HepG2 (cell line): ENCODE results near the gene ARL5C. TPM values are rescaled to one million over a fixed set of nuclear protein-coding genes. Genes with fewer than 3 reads are reported as not detected.

Experiments used
- CBFB ChIP-seq: sonication (generic); formaldehyde crosslinking; IDR thresholded peaks from 2 replicates; pipeline ENCODE4 v1.4.0; 2020; ENCODE audit warnings: missing genetic modification reagents
- ELK4 ChIP-seq: sonication (generic); formaldehyde crosslinking; IDR thresholded peaks from 2 replicates; pipeline ENCODE4 v1.9.0; 2021; ENCODE audit warnings: missing genetic modification reagents, borderline replicate concordance
- GMEB2 ChIP-seq: IDR thresholded peaks from 2 replicates; pipeline ENCODE4 v1.6.1; 2016; ENCODE audit warnings: missing biosample characterization, missing genetic modification reagents, low read depth
- IKZF5 ChIP-seq: IDR thresholded peaks from 2 replicates; pipeline ENCODE4 v1.6.1; 2018; ENCODE audit warnings: missing genetic modification reagents, mild to moderate bottlenecking, missing compliant biosample characterization
- MBD4 ChIP-seq: IDR thresholded peaks from 2 replicates; pipeline ENCODE4 v1.6.1; 2012; ENCODE audit warnings: low read length, inconsistent platforms, borderline replicate concordance
- MED13 ChIP-seq: sonication (generic); formaldehyde crosslinking; IDR thresholded peaks from 2 replicates; pipeline ENCODE4 v1.5.0; 2020; ENCODE audit warnings: missing genetic modification reagents
- MTF2 ChIP-seq: sonication (generic); formaldehyde crosslinking; IDR thresholded peaks from 2 replicates; pipeline ENCODE4 v1.5.0; 2020; ENCODE audit warnings: missing genetic modification reagents, borderline replicate concordance
- MYC ChIP-seq: sonication (generic); formaldehyde crosslinking; IDR thresholded peaks from 2 replicates; pipeline ENCODE4 v1.9.0; 2021; ENCODE audit warnings: missing genetic modification reagents, borderline replicate concordance
- MZF1 ChIP-seq: sonication (generic); formaldehyde crosslinking; IDR thresholded peaks from 2 replicates; pipeline ENCODE4 v1.8.1; 2023; ENCODE audit warnings: mild to moderate bottlenecking, missing genetic modification reagents, borderline replicate concordance
- NFYB ChIP-seq: sonication (generic); formaldehyde crosslinking; IDR thresholded peaks from 2 replicates; pipeline ENCODE4 v1.4.0; 2020; ENCODE audit warnings: missing genetic modification reagents
- NR0B2 ChIP-seq: sonication (generic); formaldehyde crosslinking; IDR thresholded peaks from 2 replicates; pipeline ENCODE4 v1.4.0; 2020; ENCODE audit warnings: mild to moderate bottlenecking, missing genetic modification reagents
- NR2F6 ChIP-seq, 2 experiments: IDR thresholded peaks; 2 replicates each; pipeline ENCODE4 v1.6.1; 2016; ENCODE audit warnings: antibody characterized with exemption in 1 of 2, mild to moderate bottlenecking in 1 of 2
- POLR2A ChIP-seq, 2 experiments: IDR thresholded peaks; 2 replicates each; pipeline ENCODE4 v1.6.1; 2011; ENCODE audit warnings: low read depth in 2 of 2, low read length in 2 of 2, mild to moderate bottlenecking in 1 of 2, moderate library complexity in 1 of 2; ENCODE audit not compliant: insufficient read depth in 1 of 2
- RAD51 ChIP-seq: fragments of 450-650 bp; IDR thresholded peaks from 2 replicates; pipeline ENCODE4 v1.6.1; 2016; ENCODE audit warnings: borderline replicate concordance
- REL ChIP-seq: sonication (generic); formaldehyde crosslinking; conservative IDR thresholded peaks from 2 replicates; pipeline ENCODE4 v1.8.0; 2022; ENCODE audit warnings: mild to moderate bottlenecking, missing genetic modification reagents, moderate library complexity
- SYNCRIP ChIP-seq: fragments of 200-400 bp; formaldehyde crosslinking; IDR thresholded peaks from 2 replicates; pipeline ENCODE4 v1.6.1; 2018; ENCODE audit warnings: mild to moderate bottlenecking, low read depth, low read length; ENCODE audit not compliant: insufficient read depth
- THRA ChIP-seq: sonication (generic); formaldehyde crosslinking; IDR thresholded peaks from 2 replicates; pipeline ENCODE4 v1.4.0; 2020; ENCODE audit warnings: missing genetic modification reagents, borderline replicate concordance
- TSC22D2 ChIP-seq: sonication (generic); formaldehyde crosslinking; IDR thresholded peaks from 2 replicates; pipeline ENCODE4 v1.5.1; 2020; ENCODE audit warnings: missing genetic modification reagents, mild to moderate bottlenecking, borderline replicate concordance
- ZBTB44 ChIP-seq: sonication (generic); formaldehyde crosslinking; IDR thresholded peaks from 2 replicates; pipeline ENCODE4 v1.4.0; 2020; ENCODE audit warnings: missing genetic modification reagents
- ZC3H13 ChIP-seq: sonication (generic); formaldehyde crosslinking; IDR thresholded peaks from 2 replicates; pipeline ENCODE4 v1.8.1; 2023; ENCODE audit warnings: mild to moderate bottlenecking, missing genetic modification reagents, moderate library complexity
- ZNF550 ChIP-seq: sonication (generic); formaldehyde crosslinking; IDR thresholded peaks from 2 replicates; pipeline ENCODE4 v1.4.0; 2020; ENCODE audit warnings: mild to moderate bottlenecking, missing genetic modification reagents, borderline replicate concordance
- ZNF598 ChIP-seq: sonication (generic); formaldehyde crosslinking; IDR thresholded peaks from 2 replicates; pipeline ENCODE4 v1.5.1; 2020; ENCODE audit warnings: mild to moderate bottlenecking, missing genetic modification reagents, borderline replicate concordance
- ZNF724P ChIP-seq: sonication (generic); formaldehyde crosslinking; IDR thresholded peaks from 2 replicates; pipeline ENCODE4 v1.8.0; 2022; ENCODE audit warnings: missing genetic modification reagents, borderline replicate concordance
- ZSCAN25 ChIP-seq: sonication (generic); formaldehyde crosslinking; IDR thresholded peaks from 2 replicates; pipeline ENCODE4 v1.8.0; 2022; ENCODE audit warnings: mild to moderate bottlenecking, missing genetic modification reagents
- polyA plus RNA-seq, 8 experiments: library from polyadenylated mRNA; depleted of rRNA in 3 of 8; stranded (reverse) in 7 of 8; unstranded in 1 of 8; fragments of >200 nt; fragmentation: Illumina TruSeq in 4 of 8; extraction: Trizol in 4 of 8; gene quantifications; 2 replicates each; pipeline versions ENCODE4 v1.2.1 to v1.2.3, GENCODE V29; 2011 to 2016; ENCODE audit warnings: low read depth in 4 of 8, missing spikeins in 1 of 8, mixed read lengths in 1 of 8; ENCODE audit not compliant: insufficient read depth in 1 of 8
- total RNA-seq, 5 experiments: library from RNA; depleted of rRNA; stranded (reverse); fragments of >200 nt; fragmentation: Illumina TruSeq; extraction: Trizol; gene quantifications; 2 replicates each; pipeline ENCODE4 v1.2.3, GENCODE V29; 2016; ENCODE audit warnings: low read depth in 1 of 5

ARL5C gene
- total and polyA plus RNA-seq, 2 of the 13 experiments (the other 11 are each of a cell fraction or from before 2014, with no cell fraction given): not detected

GRCh38 chr17:39153599-39154051, 12.3 kb downstream of the ARL5C start (continued):
- TF ChIP-seq NR0B2 (CRISPR knock-in tag) (no peak; the same call in 1 of the 2 replicates), ZNF724P (CRISPR knock-in tag) (no peak), MYC (CRISPR knock-in tag) (no peak), TSC22D2 (CRISPR knock-in tag) (no peak), GMEB2 (no peak), ZSCAN25 (CRISPR knock-in tag) (no peak), NFYB (CRISPR knock-in tag) (no peak), MTF2 (CRISPR knock-in tag) (no peak), ZC3H13 (CRISPR knock-in tag) (no peak), ELK4 (CRISPR knock-in tag) (no peak), REL (no peak), MED13 (peak; percentile 12; the same call in 1 of the 2 replicates), RAD51 (no peak), IKZF5 (CRISPR knock-in tag) (peak; percentile 28), THRA (CRISPR knock-in tag) (no peak), ZBTB44 (CRISPR knock-in tag) (no peak), MZF1 (CRISPR knock-in tag) (no peak), NR2F6 (IDR thresholded peaks at IDR 0.05) (peak; percentile 30; the same call in 1 of the 2 replicates), NR2F6 (CRISPR knock-in tag; IDR thresholded peaks at IDR 0.05) (peak; percentile 55; the same call in 1 of the 2 replicates), POLR2A (IDR thresholded peaks at IDR 0.05; ENCODE audit: insufficient read depth in 1 of 2, low read depth in 2 of 2, low read length in 2 of 2) (no peak), CBFB (CRISPR knock-in tag) (no peak), ZNF550 (CRISPR knock-in tag) (no peak), MBD4 (no peak), SYNCRIP (no peak), ZNF598 (CRISPR knock-in tag) (no peak)
